ENCODE data around the gene SUPT3H.

SUPT3H gene

DNA sequence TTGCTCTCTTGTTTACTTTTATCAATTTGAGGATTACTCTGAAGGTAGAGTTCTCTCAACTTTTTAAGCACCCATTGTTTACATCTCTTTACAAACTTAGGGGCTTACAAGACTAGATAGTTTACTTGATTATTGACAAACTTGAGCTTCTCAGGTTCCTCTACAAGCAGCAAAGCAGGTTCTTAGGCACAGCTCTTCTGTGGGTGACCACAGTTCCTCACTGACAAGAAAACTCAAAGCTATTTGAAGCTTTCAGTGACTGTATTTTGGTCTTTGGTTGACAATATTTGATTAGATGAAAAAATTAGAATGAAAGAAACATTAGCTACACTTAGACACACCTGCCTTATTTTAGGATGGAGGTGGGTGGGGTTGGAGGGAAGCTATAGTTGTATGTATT, 376.9 kb downstream of the SUPT3H start:
- no peak for DNase-seq (ENCODE audit: low spot score)

DNA sequence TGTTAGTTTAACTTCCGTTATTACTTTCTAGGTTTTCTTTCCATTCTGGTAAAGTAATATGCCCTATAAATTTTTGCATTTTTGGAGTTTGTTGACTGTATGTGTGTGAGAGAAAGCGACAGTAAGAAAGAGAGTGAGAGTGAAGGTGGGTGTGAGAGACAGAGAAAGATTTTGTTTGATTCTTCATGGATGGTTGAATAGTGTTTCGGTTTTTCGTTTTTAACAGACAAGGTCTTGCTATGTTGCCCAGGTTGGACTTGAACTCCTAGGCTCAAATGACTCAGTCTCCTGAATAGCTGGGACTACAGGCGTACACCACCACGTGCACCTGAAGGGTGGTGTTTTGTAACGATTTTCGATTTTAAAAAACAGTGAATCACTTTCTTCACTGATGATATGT, 378.7 kb downstream of the SUPT3H start:
- DNase-seq (ENCODE audit: low spot score), result no peak

DNA sequence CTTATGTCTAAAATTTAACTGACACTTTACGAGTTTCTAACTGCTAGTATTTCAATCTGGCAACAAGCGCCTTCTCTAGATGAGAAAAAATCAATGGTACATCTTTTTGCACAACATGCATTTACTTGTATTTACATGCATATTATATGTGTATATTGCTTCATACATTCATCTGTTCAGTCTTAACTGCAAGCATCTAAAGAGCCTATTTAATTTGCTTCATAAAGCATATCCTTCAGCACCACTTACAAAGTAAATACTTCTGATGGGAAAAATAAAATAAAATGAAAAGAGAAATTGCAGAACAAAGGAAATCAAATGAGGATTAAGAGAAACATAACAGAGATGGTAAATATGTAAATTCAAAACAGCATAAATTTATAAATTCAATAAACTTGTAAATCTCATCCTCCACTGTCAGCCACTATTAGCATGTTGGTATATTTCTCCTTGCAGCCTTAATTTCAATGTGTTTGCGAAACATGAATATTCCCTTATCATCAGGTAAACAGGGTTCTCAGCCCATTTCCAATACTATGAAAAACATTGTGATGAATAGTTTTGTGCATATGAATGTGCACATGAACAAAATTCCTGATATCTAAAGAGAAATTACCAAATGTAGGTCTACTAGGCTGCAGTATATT, 382.1 kb downstream of the SUPT3H start:
- no peak for DNase-seq (ENCODE audit: low spot score)

DNA sequence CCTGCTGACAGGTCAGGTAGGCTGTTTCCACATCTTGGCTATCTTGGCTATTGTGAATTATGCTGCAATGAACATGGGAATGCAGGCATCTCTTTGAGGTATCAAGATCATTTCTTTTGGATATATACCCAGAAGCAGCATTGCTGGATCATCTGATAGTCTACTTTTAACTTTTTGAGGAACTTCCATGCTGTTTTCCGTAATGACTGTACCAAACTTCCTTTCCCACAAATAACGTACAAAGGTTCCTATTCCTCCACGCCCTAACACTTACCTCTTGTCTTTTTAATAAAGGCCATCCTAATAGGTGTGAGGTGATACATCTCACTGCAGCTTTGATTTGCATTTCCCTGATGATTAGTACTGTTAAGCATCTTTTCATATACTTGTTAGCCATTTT, 388.3 kb downstream of the SUPT3H start:
- DNase-seq (ENCODE audit: low spot score), result no peak

DNA sequence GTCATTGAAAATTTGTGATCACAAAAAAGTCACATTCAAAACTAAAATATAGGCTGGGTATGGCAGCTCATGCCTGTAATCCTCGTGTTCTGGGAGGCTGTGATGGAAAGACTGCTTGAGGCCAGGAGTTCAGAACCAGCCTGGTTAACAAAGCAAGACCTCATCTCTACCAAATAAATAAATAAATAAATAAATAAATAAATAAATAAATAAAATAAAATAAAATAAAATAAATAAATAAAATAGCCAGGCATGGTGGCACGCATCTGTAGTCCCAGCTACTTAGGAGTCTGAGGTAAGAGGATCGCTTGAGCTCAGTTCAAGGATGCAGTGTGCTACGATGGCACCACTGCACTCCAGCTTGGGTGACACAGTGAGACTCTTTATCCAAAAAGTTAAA, 392.7 kb downstream of the SUPT3H start:
- no peak for DNase-seq (ENCODE audit: low spot score)

DNA sequence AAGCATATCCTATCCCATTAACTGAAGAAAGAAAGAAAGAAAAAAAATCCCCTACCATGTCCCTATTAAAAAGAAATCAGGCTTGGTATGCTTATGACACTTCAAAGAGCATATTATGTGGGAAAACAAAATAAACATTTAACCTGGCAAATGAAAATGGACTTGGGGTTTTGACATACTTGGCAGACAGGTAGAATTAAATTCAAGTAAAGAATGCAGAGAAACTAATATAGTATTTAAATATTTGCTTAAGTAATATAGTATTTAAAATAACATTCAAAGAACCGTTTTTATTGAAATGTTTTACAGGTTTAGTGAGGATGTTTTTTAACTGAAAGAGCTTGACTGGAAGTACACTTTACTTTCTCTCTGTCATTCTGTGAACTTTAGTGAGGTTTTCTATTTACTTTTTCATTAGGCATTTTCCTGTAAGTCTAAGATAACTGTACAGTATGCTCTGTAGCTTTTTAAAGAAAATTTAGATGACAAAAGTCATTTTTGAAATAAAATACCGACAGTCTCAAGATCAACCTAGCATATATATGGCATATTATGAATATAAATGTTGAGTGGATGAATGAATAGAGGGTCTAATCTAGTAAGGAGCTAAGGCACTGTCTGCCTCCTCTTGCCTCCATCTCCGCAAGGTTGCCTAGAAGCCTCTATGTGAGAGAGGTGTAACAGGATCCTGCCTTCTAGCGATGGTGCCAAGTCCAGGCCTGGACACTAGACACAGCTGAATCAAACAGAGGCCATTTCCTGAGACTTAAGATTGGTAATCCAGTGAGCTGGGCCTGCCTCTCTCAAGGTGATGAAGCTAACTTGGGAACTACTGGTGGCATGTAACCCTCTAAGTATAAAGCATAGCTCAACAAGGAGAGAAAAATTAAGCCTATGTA, 394.0 kb downstream of the SUPT3H start:
- no peak for DNase-seq (ENCODE audit: low spot score)

DNA sequence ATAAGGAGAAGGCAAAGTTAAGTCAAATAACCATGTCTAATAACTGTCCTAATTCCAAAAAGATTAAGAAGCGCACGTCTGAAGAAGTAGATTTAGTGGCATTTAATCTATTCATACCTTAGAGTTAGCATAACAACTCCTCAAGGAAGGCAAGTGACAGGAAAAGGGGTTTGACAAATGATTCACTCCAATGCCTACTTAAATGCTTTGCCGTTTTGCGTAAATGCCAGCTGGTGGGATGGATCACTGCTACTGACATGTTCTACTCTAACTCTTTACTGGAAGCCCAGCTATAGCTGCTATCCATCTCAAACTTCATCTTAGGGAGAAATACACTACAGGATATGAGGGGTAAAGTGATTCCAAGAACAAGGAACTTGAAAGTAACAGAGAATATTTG, 396.9 kb downstream of the SUPT3H start:
- no peak for DNase-seq (ENCODE audit: low spot score)

DNA sequence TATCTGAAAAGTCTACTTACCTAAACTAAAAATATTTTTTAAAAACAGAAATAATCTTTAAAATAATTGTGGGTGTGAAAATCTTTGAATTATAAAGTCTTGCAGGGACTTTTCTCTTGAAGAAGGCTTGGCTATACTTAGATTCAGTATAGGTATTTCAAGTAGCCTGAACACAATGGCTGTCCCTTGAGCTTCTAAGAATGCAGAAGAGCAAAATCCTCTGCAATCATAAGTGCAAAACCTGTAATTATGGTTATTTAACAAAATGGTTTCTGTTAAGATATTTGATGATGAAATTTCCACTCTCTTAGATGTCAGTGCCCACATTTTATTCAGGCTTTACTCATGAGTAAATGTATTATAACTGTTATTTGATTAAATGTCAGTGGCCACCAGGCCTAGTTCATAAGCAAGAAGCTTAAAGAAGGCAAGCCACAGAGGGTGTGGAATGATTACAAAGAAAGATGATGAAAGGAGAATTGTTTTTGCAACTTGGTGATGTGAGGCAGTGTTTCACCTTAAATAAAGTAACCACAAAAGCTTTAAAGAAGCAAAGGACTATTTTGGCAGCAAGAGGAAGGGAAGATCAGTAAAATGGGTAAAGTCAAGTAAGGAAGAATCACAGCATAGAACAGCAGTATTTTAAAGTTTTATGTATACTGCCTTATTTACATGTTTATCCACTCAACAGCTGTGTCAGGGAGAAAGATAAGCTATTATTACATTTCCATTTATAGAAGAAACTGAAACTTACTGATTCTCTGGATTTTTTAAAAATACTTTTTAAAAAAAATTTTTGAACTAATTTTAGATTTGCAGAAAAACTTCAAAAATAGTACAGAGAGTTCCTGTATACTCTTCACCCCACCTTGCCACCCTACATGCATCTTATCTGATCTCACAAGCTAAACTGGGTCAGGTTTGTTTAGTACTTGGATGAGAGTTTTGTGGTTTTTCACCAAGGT, 400.8 kb downstream of the SUPT3H start:
- DNase-seq (ENCODE audit: low spot score), result no peak

DNA sequence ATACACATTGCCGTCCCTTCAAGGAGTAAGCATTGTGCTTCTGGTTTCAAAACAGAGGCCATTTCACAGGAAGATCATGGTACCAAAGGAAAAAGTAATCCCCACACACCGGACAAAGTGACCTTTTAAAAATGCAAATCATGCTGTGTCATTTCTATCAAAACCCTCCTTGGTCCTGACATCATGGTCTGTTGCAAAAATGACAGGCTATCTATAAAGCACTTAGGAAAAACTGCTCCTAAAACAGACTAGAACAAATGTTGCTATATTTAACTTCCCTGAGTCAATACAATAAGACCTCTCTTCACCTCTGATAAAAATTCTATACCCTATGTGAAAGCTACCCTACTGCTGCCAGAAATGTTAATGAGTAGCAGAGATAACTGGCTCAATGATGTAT, 403.2 kb downstream of the SUPT3H start:
- no peak for DNase-seq (ENCODE audit: low spot score)

DNA sequence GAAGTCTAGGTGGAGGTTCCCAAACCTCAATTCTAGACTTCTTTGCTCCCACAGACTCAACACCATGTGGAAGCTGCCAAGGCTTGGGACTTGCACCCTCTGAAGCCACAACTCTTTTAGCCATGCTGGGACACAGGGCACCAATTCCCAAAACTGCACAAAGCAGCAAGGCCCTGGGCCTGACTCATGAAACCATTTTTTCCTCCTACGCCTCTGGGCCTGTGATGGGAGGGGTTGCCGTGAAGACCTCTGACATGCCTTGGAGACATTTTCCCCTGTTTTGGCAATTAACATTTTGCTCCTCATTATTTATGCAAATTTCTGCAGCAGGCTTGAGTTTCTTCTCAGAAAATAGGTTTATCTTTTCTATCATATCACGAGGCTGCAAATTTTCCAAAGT, 405.0 kb downstream of the SUPT3H start:
- DNase-seq (ENCODE audit: low spot score), result no peak

DNA sequence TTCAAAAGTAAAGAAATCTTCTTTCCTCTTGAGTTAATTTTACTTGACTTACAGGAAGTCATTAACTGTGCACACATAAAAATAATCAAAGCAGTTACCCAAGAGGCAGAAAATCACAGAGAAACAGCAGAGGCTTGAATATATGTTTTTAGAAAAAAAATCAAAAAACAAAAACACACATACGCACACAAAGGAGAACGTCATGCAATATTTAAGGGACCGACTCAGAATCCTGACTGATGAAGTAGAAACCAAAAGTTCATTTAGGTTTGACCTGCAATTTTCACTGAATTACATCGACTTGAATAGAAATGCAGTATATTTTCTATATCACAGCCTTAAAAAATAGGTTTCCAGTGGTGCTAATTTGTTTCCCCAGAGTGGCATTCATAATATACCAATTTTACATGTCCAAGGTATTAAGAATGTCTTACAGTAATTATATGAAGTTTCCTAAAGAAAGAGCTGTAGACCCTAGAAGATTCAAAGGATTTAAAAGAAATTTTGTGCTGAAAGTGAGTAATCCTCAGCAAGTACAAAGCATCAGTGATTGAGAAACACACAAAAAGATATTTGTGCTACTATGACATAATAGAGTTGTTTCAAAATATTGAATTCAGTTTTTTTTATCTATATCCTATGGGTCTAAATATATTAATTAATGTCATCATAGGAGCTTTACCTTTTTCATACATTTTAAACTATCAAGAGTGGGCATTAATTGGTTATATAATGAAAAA, 408.1 kb downstream of the SUPT3H start:
- no peak for DNase-seq (ENCODE audit: low spot score)

DNA sequence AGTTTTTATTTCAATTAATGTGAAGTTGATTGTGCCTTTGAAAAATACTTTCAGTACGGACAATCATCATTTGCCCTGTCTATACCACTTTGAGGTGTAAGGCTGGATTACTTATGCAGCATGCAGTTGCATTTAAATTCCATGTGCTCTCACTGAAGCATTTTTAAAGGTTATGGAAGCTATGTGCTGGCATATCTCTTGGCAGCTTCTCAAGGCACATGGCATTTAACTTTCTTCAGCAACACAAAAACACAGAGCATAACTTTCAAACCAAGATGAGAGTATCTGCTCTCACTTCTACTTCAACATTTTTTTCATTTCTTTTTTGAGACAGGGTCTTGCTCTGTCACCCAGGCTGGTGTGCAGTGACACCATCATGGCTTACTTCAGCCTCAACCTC, 410.3 kb downstream of the SUPT3H start:
- DNase-seq (ENCODE audit: low spot score), result no peak

DNA sequence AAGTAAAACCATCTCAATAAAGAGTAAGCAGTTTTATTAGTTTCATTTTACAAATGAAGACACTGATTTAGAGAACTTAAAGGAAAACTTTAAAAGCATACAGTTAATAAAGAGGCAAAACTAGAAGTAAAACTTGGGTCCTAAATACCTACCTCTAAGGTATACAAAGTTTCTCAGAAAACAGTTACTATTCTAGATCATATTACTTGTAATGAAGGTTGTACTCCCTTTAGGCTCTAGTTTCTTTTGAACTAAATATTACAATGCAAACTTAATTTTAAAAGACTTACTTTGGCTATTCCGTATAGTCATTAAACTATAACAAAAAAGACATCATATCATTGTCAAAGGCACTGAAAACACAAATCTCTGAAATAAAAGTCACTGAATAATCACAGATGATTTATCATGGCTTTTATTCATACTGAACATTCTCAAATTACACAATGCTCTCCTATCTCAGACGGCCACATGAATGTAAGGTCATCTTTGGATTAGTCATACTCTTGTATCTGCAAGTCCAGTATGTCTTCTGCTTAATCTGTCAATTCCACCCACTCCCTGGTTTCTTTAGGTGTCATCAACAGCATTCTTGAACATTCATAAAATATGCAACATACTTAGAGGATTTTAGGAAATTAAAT, 411.2 kb downstream of the SUPT3H start:
- no peak for DNase-seq (ENCODE audit: low spot score)

DNA sequence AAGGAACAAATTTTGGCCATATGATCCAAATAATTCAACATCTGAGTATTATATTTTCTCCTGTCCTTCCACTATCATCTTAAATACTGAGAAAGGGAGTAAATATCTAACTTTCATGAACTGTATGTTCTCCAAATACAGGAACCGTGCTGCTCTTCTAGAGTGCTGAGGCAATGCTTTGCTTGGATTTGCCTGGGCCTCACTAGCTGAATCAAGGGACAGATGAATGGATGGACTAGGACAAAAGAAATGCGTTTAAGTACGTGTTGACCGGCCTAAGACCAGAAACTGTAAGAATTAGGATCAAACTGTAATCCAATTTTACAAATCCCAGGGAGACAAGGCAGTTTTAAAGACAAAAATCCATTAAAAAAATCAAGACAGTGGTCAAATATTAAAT, 412.0 kb downstream of the SUPT3H start:
- no peak for DNase-seq (ENCODE audit: low spot score)

DNA sequence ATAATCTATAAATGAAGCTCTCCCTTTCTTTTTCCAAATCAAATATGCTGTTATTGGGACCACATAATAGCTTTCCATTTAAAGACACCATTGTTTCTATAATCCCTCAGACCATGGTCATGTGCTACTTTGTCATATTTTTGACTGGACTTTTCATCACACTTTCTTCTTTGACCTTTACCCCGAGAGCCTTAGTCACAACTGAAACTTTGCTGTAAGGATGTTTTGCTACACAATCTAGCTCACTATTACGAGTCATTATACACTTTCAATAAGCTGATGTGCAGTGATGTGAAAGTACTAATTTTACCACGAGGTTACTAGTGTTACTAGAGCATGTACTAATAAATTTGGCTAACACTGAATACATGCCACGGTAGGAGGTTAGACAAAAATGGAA, 416.8 kb downstream of the SUPT3H start:
- no peak for DNase-seq (ENCODE audit: low spot score)

DNA sequence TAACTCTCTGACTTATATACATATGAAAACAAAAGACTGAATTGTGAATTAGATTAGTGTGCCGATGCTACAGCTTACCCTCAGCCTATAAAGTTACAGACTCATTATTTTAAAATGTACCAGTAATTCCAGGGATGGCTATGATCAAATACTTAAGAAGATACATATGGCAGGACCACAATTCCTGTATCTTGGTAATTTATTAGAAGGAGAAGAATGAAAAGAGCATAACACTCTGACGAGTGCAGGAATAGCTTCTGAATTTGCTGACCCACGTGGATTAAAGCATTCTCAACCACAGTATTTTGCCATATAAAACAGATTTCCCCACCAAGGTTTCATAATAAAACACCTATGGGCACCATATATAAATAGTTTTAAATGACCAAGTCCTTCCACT, 418.1 kb downstream of the SUPT3H start:
- DNase-seq (ENCODE audit: low spot score), result no peak

DNA sequence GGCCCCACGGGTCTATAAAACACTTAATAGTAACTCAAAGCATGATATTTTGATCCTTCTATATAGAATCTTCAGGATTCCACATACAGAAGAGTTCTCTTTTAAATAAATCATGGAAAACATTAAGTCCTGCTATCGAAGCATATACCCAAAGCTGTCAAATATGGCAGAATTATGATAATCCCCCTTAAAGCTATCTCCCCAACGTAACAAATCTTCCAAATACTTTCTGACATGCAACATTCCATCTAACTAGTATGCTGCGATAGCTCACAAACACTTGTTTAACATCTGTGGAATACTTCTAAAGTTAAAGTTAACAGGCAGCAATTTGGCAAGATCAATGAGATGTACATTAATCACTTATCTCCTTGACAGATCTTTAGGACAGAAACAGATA, 420.6 kb downstream of the SUPT3H start:
- no peak for DNase-seq (ENCODE audit: low spot score)

DNA sequence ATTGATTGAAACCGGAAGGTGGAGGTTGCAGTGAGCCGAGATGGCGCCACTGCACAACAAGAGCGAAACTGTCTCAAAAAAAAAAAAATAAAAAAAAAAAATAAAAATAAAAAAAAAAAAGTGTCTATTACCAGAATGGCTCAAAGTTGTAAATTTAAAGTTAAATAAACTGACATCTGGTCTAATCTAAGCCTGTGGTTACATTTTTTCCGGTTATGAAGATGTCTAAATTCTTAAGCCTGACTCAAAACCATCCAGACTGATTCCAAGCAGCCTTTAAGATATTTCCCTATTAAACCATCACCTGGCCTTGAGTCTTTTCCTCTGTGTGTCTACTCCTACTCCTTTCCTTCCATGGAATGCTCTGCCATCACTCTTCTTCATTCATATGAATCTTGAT, 421.3 kb downstream of the SUPT3H start:
- no peak for DNase-seq (ENCODE audit: low spot score)

DNA sequence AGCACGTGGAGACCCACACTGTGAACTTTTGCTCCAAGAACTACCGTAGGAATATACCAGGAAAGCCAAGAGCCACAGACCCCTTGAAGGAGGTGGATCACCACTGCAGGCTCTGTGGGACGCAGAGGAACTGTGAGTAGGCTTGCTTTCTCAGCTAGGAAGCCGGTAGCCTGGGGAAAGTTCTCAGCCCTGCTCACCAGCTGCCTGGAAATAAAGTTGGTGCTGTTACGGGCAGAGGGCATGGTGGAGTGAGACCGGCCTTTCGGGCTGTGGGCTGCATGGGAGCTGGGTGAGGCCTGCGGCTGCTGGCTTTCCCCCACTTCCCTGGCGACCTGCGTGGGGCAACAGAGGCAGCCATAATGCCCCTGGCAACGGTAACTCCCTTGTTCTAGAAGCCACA, 422.6 kb downstream of the SUPT3H start:
- no peak for DNase-seq (ENCODE audit: low spot score)

DNA sequence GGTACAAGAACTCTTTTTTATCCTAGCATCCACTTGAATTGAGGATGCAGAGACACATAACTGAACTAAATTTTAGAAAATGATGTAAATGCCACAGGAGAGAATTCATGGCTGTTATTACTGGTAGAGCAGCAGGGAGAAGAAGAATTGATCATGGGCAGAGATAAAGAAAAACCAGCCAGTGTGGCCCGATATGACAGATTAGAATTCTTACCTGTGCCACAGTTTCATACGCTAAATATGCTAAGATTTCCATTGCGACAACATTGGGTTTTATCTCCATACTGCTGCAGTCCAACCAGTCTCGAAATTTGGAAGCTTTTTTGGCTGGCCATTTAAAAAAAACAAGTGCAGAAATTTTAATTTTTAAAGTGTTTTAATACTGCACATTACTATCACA, 423.5 kb downstream of the SUPT3H start:
- DNase-seq (ENCODE audit: low spot score), result no peak

DNA sequence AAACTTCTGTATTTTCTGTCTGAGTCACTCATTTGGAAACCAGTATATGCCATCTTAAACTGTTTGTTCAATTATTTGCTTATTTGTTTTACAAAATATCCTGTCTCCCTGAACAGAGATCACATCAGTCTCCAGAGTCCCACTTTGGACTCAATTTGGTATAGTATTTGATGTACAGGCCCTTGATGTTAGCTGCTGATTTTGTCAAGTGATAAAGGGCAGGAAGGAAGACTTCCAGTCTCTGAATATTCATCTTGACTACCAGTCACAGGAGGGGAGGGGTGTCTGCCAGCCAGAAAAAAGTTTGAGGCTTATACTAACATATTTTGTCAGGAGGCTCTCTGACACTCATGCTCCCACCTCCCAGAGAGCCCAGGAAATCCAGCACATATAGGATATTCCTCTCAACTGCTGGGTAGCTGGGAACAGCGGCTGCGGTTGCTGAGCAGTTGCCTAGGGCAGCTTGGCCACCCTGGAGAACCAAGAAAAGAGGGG, 426.4 kb downstream of the SUPT3H start:
- no peak for DNase-seq (ENCODE audit: low spot score)

All from cerebellar cortex (tissue), 1 donor.